NCI-H1105 (cell line): ENCODE measurements around the gene NOM1.
"Not testable (repeated sequence)": the region's sequence is repeated elsewhere in the genome, so short reads cannot be mapped to it uniquely, and the experiment has no call there.

ENCODE experiments used
- DNase-seq: peaks from one replicate; lab custom pipeline; 2025; lab: John Stamatoyannopoulos, UW

The NOM1 gene

GRCh38 chr7:156949541-156950380 lies at the start of gene NOM1:
NOM1 (plus strand) TSS chr7:156949712; CDS start chr7:156949738, 26 bp downstream.
- DNase-seq: peak; percentile 82

- DNase-seq: not testable (repeated sequence)
Measured at GRCh38 chr7:156900093-156900492, 49.4 kb upstream of the NOM1 start.

DNA sequence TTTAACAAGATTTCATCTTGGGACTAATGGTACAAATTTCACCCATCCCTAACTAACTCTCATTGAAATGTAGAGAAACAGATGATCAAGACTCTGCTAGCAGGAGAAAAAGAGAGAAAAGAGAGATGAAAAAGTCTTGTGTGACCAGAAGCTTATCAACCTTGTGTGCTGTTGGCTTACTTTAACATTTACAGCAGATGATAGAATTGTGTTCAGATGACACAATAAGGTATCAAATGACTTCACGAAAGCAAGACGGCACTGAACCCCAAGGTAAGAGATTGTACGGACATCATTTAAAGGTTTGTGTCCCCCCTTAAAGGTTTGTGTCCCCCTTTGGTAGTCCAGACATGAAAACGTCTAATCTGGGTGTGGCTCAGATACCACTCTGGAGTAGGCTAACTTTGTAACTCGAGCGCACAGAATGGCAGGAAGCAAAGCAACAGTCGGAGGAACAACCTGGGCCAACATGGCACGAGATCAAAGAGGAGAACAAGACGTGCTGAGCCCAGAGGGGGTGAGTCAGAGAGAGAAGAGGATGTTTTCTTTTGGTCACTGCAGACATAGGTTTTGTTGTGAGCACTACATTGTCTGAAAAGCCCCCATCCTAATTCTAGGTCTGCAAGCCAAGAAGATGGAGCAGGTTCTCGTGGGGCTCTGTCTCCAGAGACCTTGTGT lies 46.1 kb upstream of the NOM1 start:
- no peak for DNase-seq

GRCh38 chr7:156906200-156906649 lies 43.3 kb upstream of the NOM1 start:
- DNase-seq: no peak

DNA sequence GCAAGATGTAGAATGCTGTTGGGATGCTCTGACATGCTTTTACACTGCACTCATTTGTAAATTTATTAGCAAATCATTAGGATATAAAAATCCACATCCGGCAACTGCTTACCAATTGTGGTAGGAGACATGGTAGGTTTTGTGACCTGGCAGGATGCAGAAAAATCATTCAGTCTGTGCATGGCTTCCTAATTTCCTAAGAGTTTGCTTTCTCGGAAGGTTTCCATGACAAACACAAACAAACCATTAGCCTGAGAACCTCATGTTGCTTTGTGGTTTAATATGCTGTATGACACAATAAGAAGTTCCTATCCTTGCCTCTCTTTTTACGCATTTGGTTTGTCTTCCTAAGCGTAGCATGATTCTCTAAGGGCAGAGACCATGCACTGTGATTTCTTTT lies 41.9 kb upstream of the NOM1 start:
- DNase-seq: no peak

DNA sequence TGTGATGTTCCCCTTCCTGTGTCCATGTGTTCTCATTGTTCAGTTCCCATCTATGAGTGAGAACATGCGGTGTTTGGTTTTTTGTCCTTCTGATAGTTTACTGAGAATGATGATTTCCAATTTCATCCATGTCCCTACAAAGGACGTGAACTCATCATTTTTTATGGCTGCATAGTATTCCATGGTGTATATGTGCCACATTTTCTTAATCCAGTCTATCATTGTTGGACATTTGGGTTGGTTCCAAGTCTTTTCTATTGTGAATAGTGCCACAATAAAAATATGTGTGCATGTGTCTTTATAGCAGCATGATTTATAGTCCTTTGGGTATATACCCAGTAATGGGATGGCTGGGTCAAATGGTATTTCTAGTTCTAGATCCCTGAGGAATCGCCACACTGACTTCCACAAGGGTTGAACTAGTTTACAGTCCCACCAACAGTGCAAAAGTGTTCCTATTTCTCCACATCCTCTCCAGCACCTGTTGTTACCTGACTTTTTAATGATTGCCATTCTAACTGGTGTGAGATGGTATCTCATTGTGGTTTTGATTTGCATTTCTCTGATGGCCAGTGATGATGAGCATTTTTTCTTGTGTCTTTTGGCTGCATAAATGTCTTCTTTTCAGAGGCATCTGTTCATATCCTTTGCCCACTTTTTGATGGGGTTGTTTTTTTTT lies 39.8 kb upstream of the NOM1 start:
- DNase-seq: not testable (repeated sequence)

DNA sequence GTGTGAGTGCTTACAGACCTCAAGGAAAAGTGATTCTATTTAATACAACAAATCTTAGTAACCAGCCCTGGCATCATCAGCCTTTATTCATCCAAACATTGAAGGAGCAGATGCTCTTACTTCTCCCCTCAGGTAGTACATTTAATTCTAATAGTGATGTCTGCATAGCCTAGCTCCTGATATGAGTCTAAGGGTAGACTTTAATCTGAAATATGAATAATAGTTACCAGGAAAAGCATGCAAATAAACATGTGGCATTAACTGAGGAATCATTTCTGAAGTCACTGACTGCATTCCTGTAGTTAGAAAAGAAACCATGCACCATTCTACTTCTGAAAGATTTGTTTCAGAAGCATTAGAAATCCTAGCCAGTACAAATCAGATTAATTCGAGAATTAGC lies 30.9 kb upstream of the NOM1 start:
- no peak for DNase-seq

GRCh38 chr7:156919132-156919713 lies 30.3 kb upstream of the NOM1 start:
- DNase-seq: no peak

DNA sequence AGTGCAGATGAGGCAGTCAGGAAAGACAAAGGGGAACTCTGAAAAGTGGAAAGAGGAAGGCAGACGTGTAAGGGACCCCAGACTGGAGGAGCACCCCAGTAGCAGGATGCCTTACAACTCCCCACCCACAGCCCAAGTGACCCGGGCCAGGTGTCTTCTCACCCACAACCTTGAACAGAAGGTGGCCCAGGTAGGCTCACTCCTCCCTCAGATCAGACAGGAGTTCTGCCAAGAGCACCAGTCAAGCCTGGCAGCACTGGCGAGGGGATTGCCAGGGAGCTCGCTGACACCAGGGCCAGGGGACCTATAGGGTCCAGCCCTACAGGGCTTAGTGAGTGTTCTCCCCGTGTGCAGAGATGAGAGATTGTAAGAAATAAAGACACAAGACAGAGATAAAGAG lies 29.4 kb upstream of the NOM1 start:
- DNase-seq: no peak

GRCh38 chr7:156920487-156921373 lies 28.8 kb upstream of the NOM1 start:
- not testable (repeated sequence) for DNase-seq

- DNase-seq: not testable (repeated sequence)
Measured at GRCh38 chr7:156922304-156922703, 27.2 kb upstream of the NOM1 start.

GRCh38 chr7:156925821-156926220 lies 23.7 kb upstream of the NOM1 start:
- not testable (repeated sequence) for DNase-seq

GRCh38 chr7:156927571-156928405 lies 21.7 kb upstream of the NOM1 start:
- DNase-seq: peak; percentile 67

GRCh38 chr7:156928406-156928747 lies 21.1 kb upstream of the NOM1 start:
- no peak for DNase-seq

DNA sequence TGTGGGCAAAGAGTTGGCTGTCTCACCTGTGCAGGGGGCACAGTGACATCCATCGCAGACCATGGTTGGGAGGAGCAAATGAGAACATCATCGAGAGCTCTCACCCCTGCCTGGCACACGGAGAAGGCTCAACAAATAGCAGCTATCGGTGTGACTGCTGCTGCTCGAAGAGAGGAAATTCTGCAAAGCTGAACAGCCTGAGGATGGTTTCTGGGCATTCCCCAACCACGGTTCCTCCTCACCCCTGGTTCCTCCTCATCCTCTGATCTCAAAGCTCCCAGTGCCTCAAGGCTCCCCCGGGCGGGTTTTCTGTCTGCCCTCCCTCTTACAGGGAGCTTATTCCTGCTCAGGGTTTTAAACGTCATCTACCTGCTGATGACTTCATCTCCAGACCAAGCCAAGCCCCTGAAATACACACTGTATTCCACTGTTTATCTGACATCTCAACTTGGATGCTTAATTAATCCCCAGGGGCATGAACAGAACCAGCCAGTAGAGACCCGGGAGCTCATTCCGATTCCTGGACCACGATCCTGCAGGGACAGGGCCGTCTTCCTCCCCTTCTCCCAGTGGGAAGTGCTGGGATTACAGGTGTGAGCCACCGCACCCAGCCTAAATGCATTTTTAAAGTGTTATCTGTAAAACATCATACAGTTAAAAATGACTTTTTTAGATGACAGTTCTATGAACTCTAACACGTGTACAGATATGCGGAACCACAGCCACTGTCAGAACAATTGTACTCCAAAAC lies 19.5 kb upstream of the NOM1 start:
- DNase-seq: no peak

DNA sequence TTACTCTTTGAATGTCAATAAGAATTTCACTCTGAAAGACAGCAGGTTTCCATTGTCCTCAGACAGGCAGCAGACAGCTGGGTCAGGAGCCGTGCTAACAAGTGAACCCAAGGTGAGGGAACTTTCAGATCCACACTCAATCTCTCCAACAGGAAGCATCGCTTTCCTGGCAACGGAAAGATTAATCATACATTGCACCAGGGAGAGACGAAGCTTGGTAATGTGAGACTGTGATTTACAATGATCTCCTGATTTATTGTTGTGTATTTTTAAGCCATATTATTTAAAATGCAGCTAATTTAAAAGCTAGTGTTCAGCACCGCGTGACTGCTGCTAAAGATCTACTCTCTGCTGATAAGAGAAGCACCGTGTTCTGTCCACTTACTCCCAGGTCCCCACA lies 17.5 kb upstream of the NOM1 start:
- DNase-seq: no peak

DNA sequence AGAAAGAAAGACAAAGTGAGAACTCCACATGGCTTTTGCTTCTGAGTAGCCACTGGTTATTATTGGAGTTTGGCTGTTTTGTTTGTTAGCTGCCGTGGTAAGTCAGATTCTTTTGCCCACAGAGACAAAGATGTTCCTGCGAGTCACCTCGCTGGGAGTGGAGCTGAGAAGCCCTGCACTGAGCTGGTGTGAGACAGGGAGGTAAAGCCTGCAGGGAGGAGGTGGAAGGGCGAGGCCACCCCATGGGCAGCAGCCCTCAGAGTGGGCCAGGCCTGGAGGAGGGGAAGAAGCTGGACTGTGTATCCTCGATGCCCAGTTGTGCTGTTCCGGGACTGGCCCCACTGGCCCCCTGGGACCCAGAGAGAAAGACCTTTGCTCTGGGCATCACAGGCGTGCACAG lies 14.3 kb upstream of the NOM1 start:
- DNase-seq: no peak

DNA sequence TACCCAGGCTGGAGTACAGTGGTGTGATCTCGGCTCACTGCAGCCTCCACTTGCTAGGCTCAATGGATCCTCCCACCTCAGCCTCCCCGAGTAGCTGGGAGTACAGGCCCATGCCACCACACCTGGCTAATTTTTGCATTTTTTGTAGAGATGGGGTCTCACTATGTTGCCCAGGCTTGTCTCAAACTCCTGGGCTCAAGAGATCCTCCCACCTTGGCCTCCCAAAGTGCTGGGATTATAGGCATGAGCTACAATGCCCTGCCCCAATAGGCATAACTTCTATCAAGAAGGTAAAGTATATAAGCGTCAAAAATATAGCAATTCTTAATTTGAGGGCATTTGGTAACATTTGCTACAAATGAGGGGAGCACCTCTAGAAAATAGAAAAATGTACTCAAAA lies 12.7 kb upstream of the NOM1 start:
- DNase-seq: not testable (repeated sequence)

GRCh38 chr7:156940421-156941122 lies 8.9 kb upstream of the NOM1 start:
- no peak for DNase-seq
